GM19438 (cell line): ENCODE data around the gene CHRM3.
"Not testable (repeated sequence)": the region's sequence is repeated elsewhere in the genome, so short reads cannot be mapped to it uniquely, and the experiment has no call there.

ENCODE experiments used
- ATAC-seq: cut with Tn5 transposase; IDR thresholded peaks from one replicate; pipeline ENCODE4 v1.9.1; 2021; ENCODE audit warnings: low read depth; ENCODE audit not compliant: unreplicated experiment

The CHRM3 gene

GRCh38 chr1:239386453-239387303 is at the start of gene CHRM3:
CHRM3 (plus strand) TSS chr1:239386568; CDS start chr1:239907452, 520,884 bp downstream.
- ATAC-seq, result no peak

- no peak for ATAC-seq
Observed at GRCh38 chr1:239337799-239338430, 48.5 kb upstream of the CHRM3 start.

DNA sequence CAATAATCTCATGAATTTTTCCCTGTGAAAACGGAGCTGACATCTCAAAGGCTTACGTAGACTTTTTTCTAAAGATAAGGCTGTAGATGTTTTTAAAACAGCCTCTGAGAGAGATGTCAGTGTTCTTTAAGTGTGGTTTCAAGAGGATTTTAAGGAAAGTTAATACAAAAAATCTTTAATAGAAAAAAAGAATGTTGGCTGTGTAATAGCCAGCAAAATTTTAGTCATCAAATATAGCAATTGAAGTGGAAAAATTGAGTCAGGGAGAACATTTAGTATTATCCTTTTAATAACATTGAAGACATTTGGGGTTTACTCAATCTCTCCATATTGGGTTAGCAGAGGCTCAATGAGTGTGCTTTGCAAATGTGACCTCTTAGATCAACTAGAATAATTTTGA is 38.6 kb upstream of the CHRM3 start:
- ATAC-seq, result no peak

DNA sequence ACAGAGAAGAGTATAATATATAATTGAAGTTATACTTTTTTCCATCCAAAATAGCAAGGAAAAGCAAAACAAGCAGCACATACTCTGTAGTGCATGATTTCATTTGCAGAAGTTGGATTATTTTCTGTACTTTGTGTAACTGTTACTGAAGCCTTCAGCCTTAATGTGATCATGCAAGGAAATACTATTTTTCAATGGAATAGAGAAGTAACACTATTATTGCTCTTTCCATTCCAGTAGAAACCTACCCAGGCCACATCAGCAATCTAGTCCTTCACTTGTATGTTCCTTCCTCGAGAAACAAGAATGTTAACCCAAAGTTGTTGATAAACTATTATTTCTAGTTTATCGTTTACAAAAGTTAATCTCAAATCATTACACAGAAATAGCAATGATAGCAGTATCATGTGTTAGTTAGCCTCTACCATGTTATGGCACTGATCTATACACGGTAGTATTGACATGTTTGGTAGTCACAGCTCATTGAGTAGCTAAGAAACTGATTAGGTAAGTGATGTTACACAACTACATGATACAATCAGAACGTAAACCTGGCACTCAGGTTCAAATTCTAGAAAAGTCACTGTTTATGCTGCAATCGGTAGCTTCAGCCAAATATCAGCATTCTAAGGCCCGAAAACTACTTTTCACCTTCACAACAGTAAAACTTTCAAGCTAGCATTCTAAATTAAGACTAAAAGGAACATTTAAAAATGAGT is 37.6 kb upstream of the CHRM3 start:
- ATAC-seq, result no peak

GRCh38 chr1:239349699-239350098 is 36.7 kb upstream of the CHRM3 start:
- ATAC-seq, result no peak

GRCh38 chr1:239353536-239353935 is 32.8 kb upstream of the CHRM3 start:
- no peak for ATAC-seq

GRCh38 chr1:239354231-239354630 is 32.1 kb upstream of the CHRM3 start:
- no peak for ATAC-seq

- no peak for ATAC-seq
Observed at GRCh38 chr1:239357867-239358266, 28.5 kb upstream of the CHRM3 start.

- ATAC-seq, result no peak
Observed at GRCh38 chr1:239361403-239361802, 25.0 kb upstream of the CHRM3 start.

- ATAC-seq, result no peak
Observed at GRCh38 chr1:239363930-239364329, 22.4 kb upstream of the CHRM3 start.

- no peak for ATAC-seq
Observed at GRCh38 chr1:239367196-239367810, 19.1 kb upstream of the CHRM3 start.

GRCh38 chr1:239368436-239369109 is 17.8 kb upstream of the CHRM3 start:
- ATAC-seq, result no peak

GRCh38 chr1:239370869-239371268 is 15.5 kb upstream of the CHRM3 start:
- not testable (repeated sequence) for ATAC-seq

DNA sequence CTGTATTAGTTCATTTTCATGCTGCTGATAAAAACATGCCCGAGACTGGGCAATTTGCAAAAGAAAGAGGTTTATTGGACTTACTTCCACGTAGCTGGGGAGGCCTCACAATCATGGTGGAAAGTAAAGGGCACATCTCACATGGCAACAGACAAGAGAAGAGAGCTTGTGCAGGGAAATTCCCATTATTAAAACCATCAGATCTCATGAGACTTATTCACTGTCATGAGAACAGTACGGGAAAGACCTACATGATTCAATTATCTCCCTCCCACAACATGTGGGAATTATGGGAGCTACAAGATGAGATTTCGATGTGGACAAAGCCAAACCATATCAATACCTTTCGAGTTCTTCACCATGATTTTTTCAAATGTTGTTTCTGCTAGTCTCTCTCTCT is 3.7 kb upstream of the CHRM3 start:
- ATAC-seq, result no peak

- no peak for ATAC-seq
Observed at GRCh38 chr1:239383714-239384113, 2.7 kb upstream of the CHRM3 start.

DNA sequence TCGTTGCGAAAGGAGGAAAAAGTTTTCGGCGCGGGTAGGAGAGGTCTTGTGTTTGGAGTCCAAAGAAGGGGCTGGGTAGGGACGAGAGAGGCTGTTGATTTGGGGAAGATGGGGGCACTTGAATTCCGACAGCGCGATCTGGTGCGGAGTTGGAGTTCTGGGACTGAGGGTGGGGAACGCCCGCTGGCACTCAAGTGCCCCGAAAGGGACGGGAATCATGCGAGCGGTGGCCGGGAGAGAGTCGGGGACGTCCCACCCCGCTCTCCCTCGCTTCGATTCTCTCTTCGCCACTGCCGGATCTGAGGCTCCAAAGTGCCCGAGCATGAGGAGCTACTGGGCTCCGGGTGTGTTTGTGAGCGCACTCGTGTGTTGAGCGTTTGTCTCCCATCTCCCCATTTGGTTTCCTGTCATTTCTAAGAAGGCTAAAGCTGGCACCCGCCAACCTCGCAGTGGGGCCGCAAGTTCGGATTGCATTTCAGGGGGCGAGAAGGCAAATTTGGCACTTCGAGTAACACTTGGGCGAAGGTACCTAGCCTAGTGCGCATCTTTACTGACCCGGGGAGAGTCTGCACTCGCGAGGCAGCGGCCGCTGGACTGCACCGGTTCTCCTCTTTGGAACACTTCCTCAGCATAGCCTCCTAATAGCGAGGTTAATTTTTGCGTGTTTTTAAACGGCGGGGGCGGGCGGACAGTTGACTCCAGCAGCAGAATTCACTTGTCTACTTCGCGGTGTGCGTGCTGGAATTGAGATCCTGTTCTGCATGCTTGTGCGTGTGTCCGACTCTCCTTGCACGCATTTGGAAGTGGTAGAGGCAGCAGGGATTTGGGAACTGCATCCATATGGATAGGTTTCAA is 1.2 kb downstream of the CHRM3 start:
- no peak for ATAC-seq

GRCh38 chr1:239388159-239388485 is 1.8 kb downstream of the CHRM3 start:
- ATAC-seq, result no peak

DNA sequence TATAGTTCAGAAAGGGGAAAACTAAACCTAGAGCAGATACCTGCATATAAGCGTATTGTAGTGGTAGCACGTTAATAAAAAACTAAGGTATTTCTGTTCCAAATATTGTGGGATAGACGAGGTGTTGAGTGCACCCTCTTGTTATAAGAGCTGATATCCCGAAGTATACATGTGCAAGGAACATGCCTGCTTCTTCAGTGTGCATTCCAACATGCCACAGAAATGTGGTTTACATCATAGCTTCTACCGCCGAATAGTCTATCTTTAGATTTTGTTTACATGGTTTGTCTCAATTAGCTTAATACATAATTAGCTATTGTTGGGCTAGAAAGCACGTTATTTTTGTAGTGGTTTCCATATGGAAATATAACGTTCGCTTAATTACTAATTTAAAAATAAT is 2.2 kb downstream of the CHRM3 start:
- ATAC-seq, result no peak

DNA sequence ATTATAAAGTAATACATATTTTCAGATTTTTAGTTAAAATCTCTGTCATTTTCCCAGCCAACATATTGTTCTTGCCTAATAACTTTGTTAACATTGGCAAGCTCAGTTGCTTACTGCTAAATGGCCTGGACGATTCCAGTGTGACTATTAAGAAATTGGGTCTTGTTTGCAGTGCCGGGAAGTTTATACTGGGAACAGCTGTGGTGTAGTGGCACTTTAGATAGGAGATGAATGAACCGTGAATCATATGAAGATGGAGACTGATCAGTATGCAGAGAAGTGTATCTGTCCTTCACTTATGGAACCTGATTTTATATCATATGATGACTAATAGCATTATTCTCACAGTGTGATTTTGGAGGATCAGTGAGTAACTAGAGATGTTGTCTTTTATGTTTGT is 3.3 kb downstream of the CHRM3 start:
- ATAC-seq, result no peak

DNA sequence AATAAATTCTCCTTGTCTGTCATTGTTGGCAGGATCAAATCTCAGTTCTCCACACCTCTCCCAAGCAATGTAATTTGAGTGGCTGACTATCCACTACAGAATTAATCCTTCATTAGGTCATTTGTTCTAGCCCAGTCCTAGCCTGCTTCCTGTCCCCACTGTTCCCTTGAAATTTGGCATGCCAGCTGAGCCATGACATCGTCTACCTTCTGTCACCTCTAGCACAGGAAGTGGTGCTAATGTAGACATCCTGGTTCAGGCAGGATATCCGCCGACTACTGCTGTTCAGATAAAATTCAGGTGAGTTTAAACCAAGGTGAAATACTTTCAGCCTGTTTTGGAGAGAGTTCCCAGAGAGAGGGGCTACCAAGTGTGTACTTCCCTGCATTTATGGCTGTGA is 5.9 kb downstream of the CHRM3 start:
- no peak for ATAC-seq
